ENCODE data around the gene GAS7.

Gene GAS7

DNA sequence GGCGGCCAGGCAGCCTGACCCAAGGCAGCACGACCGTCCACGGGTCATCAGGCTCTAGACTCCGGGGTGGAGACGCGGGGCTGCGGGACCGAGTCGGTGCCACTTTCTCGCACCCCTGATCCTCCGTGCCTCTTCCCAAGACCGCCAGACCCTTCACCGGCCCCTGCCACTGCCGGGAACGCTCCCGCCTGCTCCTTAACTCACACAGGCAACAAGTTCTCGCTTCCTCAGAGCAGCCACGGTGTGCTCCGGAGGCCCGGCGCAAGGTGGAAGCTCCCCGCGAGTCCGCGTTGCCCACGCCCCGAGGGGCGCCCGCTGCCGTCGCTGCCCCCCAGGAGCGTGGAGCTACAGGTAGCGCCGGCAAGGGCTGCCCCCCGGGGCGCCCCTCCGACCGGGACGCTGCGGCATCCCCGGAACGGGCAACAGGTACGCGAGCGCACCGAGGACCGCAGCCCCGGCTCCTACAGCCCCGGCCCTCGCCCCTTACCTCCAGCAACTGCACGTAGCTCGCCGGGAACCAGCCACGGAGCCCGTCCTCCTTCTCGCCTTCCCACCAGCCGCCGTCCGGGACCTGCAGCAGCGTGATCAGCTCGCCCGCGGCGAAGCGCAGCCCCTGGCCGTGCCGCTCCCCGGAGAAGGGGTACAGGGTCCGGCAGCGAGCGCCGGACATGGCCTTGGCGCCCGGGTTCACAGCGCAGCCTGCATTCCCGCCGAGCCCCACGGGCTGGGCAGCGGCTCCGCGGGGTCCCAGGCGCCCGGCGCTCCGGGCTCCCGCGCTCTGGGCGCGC lies 491 bp downstream of the GAS7 start:
- H3K4me1 ChIP-seq (ENCODE audit: control insufficient read depth, low read depth, low read length), result no peaks in the 10 kb centered on the region
- H3K9ac ChIP-seq (ENCODE audit: low read length), result peak overlapping the region; percentile 92
- peak overlapping the region; percentile 94 for H3K4me2 ChIP-seq (ENCODE audit: low read length)
- no peak overlapping the region for H3K27ac ChIP-seq (ENCODE audit: low read depth, low read length)
- H3K36me3 ChIP-seq (ENCODE audit: control insufficient read depth, insufficient read depth, low read length), result no peaks in the 10 kb centered on the region
- peaks cover 12% of the 10 kb centered on the region for H3K79me2 ChIP-seq (ENCODE audit: control insufficient read depth, insufficient read depth, low read length)
- H3K27me3 ChIP-seq (ENCODE audit: insufficient read depth, low read length, poor library complexity), result no peaks in the 10 kb centered on the region
- no CpG with 5 or more reads among the region's 90 CpGs for WGBS (ENCODE audit: extremely low coverage, insufficient coverage, low lambda C conversion rate)
- no peak overlapping the region for H2AK5ac ChIP-seq (ENCODE audit: low read length)
- peaks cover 18% of the 10 kb centered on the region for H3K79me1 ChIP-seq (ENCODE audit: low read length)
- no peak overlapping the region for H2BK5ac ChIP-seq (ENCODE audit: low read length)
- H4K5ac ChIP-seq (ENCODE audit: low read length), result no peak overlapping the region
- no peak overlapping the region for H3K4ac ChIP-seq (ENCODE audit: low read depth, low read length)
- peak; percentile 46 for DNase-seq
- H3K23ac ChIP-seq (ENCODE audit: low read length), result peak overlapping the region; percentile 89
- H3K56ac ChIP-seq (ENCODE audit: low read length), result peak overlapping the region; percentile 96
- H4K8ac ChIP-seq (ENCODE audit: low read depth, low read length), result no peak overlapping the region
- no peak overlapping the region for H2BK15ac ChIP-seq (replicated peaks; ENCODE audit: low read depth)
- peak overlapping the region; percentile 79 for H3K4me3 ChIP-seq (ENCODE audit: low read length)
- peak overlapping the region; percentile 86 for H3K18ac ChIP-seq (ENCODE audit: low read length)
- no peak overlapping the region for H2BK120ac ChIP-seq (ENCODE audit: low read depth, low read length)

GRCh38 chr17:10197362-10197720 lies 1.1 kb downstream of the GAS7 start:
- H3K27me3 ChIP-seq (ENCODE audit: insufficient read depth, low read length, poor library complexity), result no peaks in the 10 kb centered on the region
- no peak for DNase-seq
- no peak overlapping the region for H2BK15ac ChIP-seq (replicated peaks; ENCODE audit: low read depth)
- peak overlapping the region; percentile 92 for H3K9ac ChIP-seq (ENCODE audit: low read length)
- peak overlapping the region; percentile 79 for H3K4me3 ChIP-seq (ENCODE audit: low read length)
- no peak overlapping the region for H4K8ac ChIP-seq (ENCODE audit: low read depth, low read length)
- H2BK120ac ChIP-seq (ENCODE audit: low read depth, low read length), result no peak overlapping the region
- H3K4me2 ChIP-seq (ENCODE audit: low read length), result peak overlapping the region; percentile 94
- H3K4ac ChIP-seq (ENCODE audit: low read depth, low read length), result no peak overlapping the region
- H3K79me2 ChIP-seq (ENCODE audit: control insufficient read depth, insufficient read depth, low read length), result peaks cover 12% of the 10 kb centered on the region
- no peak overlapping the region for H4K5ac ChIP-seq (ENCODE audit: low read length)
- peak overlapping the region; percentile 86 for H3K18ac ChIP-seq (ENCODE audit: low read length)
- no peaks in the 10 kb centered on the region for H3K36me3 ChIP-seq (ENCODE audit: control insufficient read depth, insufficient read depth, low read length)
- no peak overlapping the region for H2BK5ac ChIP-seq (ENCODE audit: low read length)
- peak overlapping the region; percentile 96 for H3K56ac ChIP-seq (ENCODE audit: low read length)
- H3K4me1 ChIP-seq (ENCODE audit: control insufficient read depth, low read depth, low read length), result no peaks in the 10 kb centered on the region
- H2AK5ac ChIP-seq (ENCODE audit: low read length), result no peak overlapping the region
- H3K79me1 ChIP-seq (ENCODE audit: low read length), result peaks cover 18% of the 10 kb centered on the region
- H3K27ac ChIP-seq (ENCODE audit: low read depth, low read length), result no peak overlapping the region
- no CpG with 5 or more reads among the region's 11 CpGs for WGBS (ENCODE audit: extremely low coverage, insufficient coverage, low lambda C conversion rate)
- H3K23ac ChIP-seq (ENCODE audit: low read length), result peak overlapping the region; percentile 89

- Histone ChIP-seq H3K36me3 (ENCODE audit: control insufficient read depth, insufficient read depth, low read length) (no peaks in the 10 kb centered on the region), H3K79me2 (ENCODE audit: control insufficient read depth, insufficient read depth, low read length) (peaks cover 12% of the 10 kb centered on the region), H4K5ac (ENCODE audit: low read length) (no peak overlapping the region), H3K4me3 (ENCODE audit: low read length) (no peak overlapping the region), H3K18ac (ENCODE audit: low read length) (no peak overlapping the region), H3K27ac (ENCODE audit: low read depth, low read length) (no peak overlapping the region), H2BK120ac (ENCODE audit: low read depth, low read length) (no peak overlapping the region), H3K4me1 (ENCODE audit: control insufficient read depth, low read depth, low read length) (no peaks in the 10 kb centered on the region), H3K79me1 (ENCODE audit: low read length) (peaks cover 18% of the 10 kb centered on the region), H3K4ac (ENCODE audit: low read depth, low read length) (no peak overlapping the region), H3K9ac (ENCODE audit: low read length) (no peak overlapping the region), H4K8ac (ENCODE audit: low read depth, low read length) (no peak overlapping the region), H2BK15ac (replicated peaks; ENCODE audit: low read depth) (no peak overlapping the region), H3K56ac (ENCODE audit: low read length) (no peak overlapping the region), H3K27me3 (ENCODE audit: insufficient read depth, low read length, poor library complexity) (no peaks in the 10 kb centered on the region), H2BK5ac (ENCODE audit: low read length) (no peak overlapping the region), H2AK5ac (ENCODE audit: low read length) (no peak overlapping the region), H3K23ac (ENCODE audit: low read length) (no peak overlapping the region), H3K4me2 (ENCODE audit: low read length) (no peak overlapping the region)
- no CpG with 5 or more reads among the region's 4 CpGs for WGBS (ENCODE audit: extremely low coverage, insufficient coverage, low lambda C conversion rate)
- no peak for DNase-seq
Measured at GRCh38 chr17:10196941-10197340, 1.5 kb downstream of the GAS7 start.

GRCh38 chr17:10196384-10196895 lies 2.0 kb downstream of the GAS7 start:
- Histone ChIP-seq H3K79me1 (ENCODE audit: low read length) (peaks cover 18% of the 10 kb centered on the region), H3K4ac (ENCODE audit: low read depth, low read length) (no peak overlapping the region), H4K5ac (ENCODE audit: low read length) (no peak overlapping the region), H3K4me2 (ENCODE audit: low read length) (no peak overlapping the region), H2AK5ac (ENCODE audit: low read length) (no peak overlapping the region), H3K27ac (ENCODE audit: low read depth, low read length) (no peak overlapping the region), H4K8ac (ENCODE audit: low read depth, low read length) (no peak overlapping the region), H3K4me1 (ENCODE audit: control insufficient read depth, low read depth, low read length) (no peaks in the 10 kb centered on the region), H3K18ac (ENCODE audit: low read length) (no peak overlapping the region), H3K4me3 (ENCODE audit: low read length) (no peak overlapping the region), H3K9ac (ENCODE audit: low read length) (no peak overlapping the region), H2BK5ac (ENCODE audit: low read length) (no peak overlapping the region), H2BK15ac (replicated peaks; ENCODE audit: low read depth) (no peak overlapping the region), H3K79me2 (ENCODE audit: control insufficient read depth, insufficient read depth, low read length) (peaks cover 12% of the 10 kb centered on the region), H3K56ac (ENCODE audit: low read length) (no peak overlapping the region), H2BK120ac (ENCODE audit: low read depth, low read length) (no peak overlapping the region), H3K23ac (ENCODE audit: low read length) (no peak overlapping the region), H3K36me3 (ENCODE audit: control insufficient read depth, insufficient read depth, low read length) (no peaks in the 10 kb centered on the region), H3K27me3 (ENCODE audit: insufficient read depth, low read length, poor library complexity) (no peaks in the 10 kb centered on the region)
- DNase-seq, result no peak
- no CpG with 5 or more reads among the region's 11 CpGs for WGBS (ENCODE audit: extremely low coverage, insufficient coverage, low lambda C conversion rate)

DNA sequence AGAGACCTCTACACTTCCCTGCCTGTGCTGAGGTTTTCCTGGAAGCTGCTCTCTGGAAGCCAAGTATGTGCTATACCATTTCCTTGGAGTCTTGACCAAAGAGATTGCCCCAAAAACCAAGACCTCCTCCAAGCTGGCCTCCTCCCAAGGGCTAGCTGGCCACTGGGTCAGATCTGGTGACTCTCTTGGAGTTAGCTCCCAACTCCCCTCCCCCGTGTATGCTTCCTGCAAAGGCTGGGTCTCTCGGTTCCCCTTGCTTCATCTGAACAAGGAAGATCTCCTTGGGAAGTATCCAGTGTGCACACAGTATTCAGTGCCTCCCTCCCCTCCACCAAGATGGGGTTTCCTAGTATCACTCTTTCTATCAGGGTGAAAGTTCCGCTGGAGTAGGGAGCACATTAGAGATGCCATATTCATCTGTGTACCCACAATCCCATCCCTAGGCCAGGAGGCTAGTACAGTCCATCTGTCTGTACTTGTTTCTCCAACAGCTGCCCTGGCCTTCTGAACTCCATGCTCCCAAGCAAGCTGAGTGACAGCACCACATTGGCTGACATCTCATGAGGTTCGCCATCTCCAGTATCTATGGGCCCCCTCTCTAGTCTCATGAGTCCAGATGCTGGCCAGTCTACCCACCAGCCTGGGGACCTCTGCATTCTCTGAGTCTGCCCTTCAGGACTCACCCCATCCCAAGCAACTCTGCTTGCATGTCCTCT lies 3.2 kb downstream of the GAS7 start:
- no peak overlapping the region for H2AK5ac ChIP-seq (ENCODE audit: low read length)
- no peak overlapping the region for H3K9ac ChIP-seq (ENCODE audit: low read length)
- no peaks in the 10 kb centered on the region for H3K4me1 ChIP-seq (ENCODE audit: control insufficient read depth, low read depth, low read length)
- no CpG with 5 or more reads among the region's 4 CpGs for WGBS (ENCODE audit: extremely low coverage, insufficient coverage, low lambda C conversion rate)
- no peak overlapping the region for H3K4me3 ChIP-seq (ENCODE audit: low read length)
- H4K8ac ChIP-seq (ENCODE audit: low read depth, low read length), result no peak overlapping the region
- H3K23ac ChIP-seq (ENCODE audit: low read length), result no peak overlapping the region
- no peak overlapping the region for H2BK120ac ChIP-seq (ENCODE audit: low read depth, low read length)
- H3K36me3 ChIP-seq (ENCODE audit: control insufficient read depth, insufficient read depth, low read length), result no peaks in the 10 kb centered on the region
- no peak for DNase-seq
- no peak overlapping the region for H3K4me2 ChIP-seq (ENCODE audit: low read length)
- no peak overlapping the region for H3K4ac ChIP-seq (ENCODE audit: low read depth, low read length)
- H3K27me3 ChIP-seq (ENCODE audit: insufficient read depth, low read length, poor library complexity), result no peaks in the 10 kb centered on the region
- H2BK15ac ChIP-seq (replicated peaks; ENCODE audit: low read depth), result no peak overlapping the region
- H3K79me1 ChIP-seq (ENCODE audit: low read length), result peaks cover 18% of the 10 kb centered on the region
- no peak overlapping the region for H3K56ac ChIP-seq (ENCODE audit: low read length)
- H3K79me2 ChIP-seq (ENCODE audit: control insufficient read depth, insufficient read depth, low read length), result peaks cover 12% of the 10 kb centered on the region
- no peak overlapping the region for H2BK5ac ChIP-seq (ENCODE audit: low read length)
- no peak overlapping the region for H3K18ac ChIP-seq (ENCODE audit: low read length)
- H3K27ac ChIP-seq (ENCODE audit: low read depth, low read length), result no peak overlapping the region
- H4K5ac ChIP-seq (ENCODE audit: low read length), result no peak overlapping the region

Data from mesendoderm (in vitro differentiated cells).